Activated CD4-positive, alpha-beta memory T cell treated with anti-CD3 and anti-CD28 coated beads for 36 hours (primary cell): ENCODE data around the gene ZNF407. TPM values are rescaled to one million over a fixed set of nuclear protein-coding genes. Genes with fewer than 3 reads are reported as not detected.

Experiments used
- CTCF ChIA-PET: fragments of 350-600 bp; sonication (Branson Sonifier 250); formaldehyde crosslinking; loops from one replicate; lab custom pipeline; 2021; ENCODE audit warnings: antibody characterized with exemption, inconsistent platforms; lab: Charles Lee
- POLR2A ChIA-PET: fragments of 350-600 bp; sonication (Branson Sonifier 250); formaldehyde crosslinking; loops from one replicate; lab custom pipeline; 2021; ENCODE audit warnings: antibody characterized with exemption; lab: Charles Lee
- DNase-seq: peaks from one replicate; pipeline ENCODE4 v3.0.0-alpha.2; 2020
- H3K27ac Mint-ChIP-seq: one replicate; pipeline ENCODE4 v1.8.0; 2021; ENCODE audit warnings: mixed read lengths
- H3K27me3 Mint-ChIP-seq: one replicate; pipeline ENCODE4 v1.8.0; 2021; ENCODE audit warnings: mixed read lengths
- H3K36me3 Mint-ChIP-seq: one replicate; pipeline ENCODE4 v1.8.0; 2021; ENCODE audit warnings: mixed read lengths
- H3K4me1 Mint-ChIP-seq: one replicate; pipeline ENCODE4 v1.8.0; 2021; ENCODE audit warnings: low read depth, mixed read lengths
- H3K4me3 Mint-ChIP-seq: one replicate; pipeline ENCODE4 v1.8.0; 2021; ENCODE audit warnings: mild to moderate bottlenecking, mixed read lengths
- H3K9me3 Mint-ChIP-seq: one replicate; pipeline ENCODE4 v1.8.0; 2021; ENCODE audit warnings: mixed read lengths
- intact Hi-C: fragments of 100-400 bp; cut with micrococcal nuclease; formaldehyde crosslinking; loops from one replicate; pipeline ENCODE4 v1.15.1; 2023
- total RNA-seq, 2 experiments: library from RNA; stranded (reverse); gene quantifications; one replicate each; pipeline ENCODE4 v1.2.3, GENCODE V29; 2021

ZNF407 gene
- total RNA-seq, 2 experiments from 2014 or later, result 10.0 to 10.5 TPM

GRCh38 chr18:75034937-75035336 is 437.3 kb downstream of the ZNF407 start:
- H3K4me1 Mint-ChIP-seq, result peaks cover 11% of the 10 kb centered on the region
- ChIA-PET POLR2A (no interaction called here), CTCF (interaction anchor here (0.6 kb wide), 1 partner anchor 313 kb away, joined by 4 read pairs; no protein-coding TSS in a partner anchor)
- H3K27ac Mint-ChIP-seq, result no peak overlapping the region
- no peaks in the 10 kb centered on the region for H3K36me3 Mint-ChIP-seq
- no peaks in the 10 kb centered on the region for H3K9me3 Mint-ChIP-seq
- intact Hi-C loops, result no loop called here
- H3K27me3 Mint-ChIP-seq, result no peaks in the 10 kb centered on the region
- no peak for DNase-seq
- no peak overlapping the region for H3K4me3 Mint-ChIP-seq

DNA sequence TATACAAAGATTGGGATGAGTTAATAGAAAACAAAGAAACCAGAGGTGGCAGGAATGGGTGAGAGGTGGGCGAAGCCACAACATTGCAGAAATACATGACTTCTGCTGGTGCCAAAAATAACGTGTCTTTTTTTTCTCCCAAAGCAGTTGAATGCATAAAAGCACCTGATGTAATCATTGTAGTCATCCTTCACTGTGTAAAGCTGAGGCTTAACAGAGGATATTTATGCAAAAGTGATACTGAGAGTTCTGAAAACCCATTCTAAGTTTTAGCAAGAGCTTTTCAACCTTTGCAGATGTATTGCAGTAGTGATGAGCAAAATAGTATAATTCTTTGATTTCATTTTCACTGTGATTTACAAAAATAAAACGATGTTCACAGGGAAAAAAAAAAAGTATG is 438.3 kb downstream of the ZNF407 start:
- no peaks in the 10 kb centered on the region for H3K27me3 Mint-ChIP-seq
- no peaks in the 10 kb centered on the region for H3K36me3 Mint-ChIP-seq
- no peaks in the 10 kb centered on the region for H3K9me3 Mint-ChIP-seq
- intact Hi-C loops, result loop anchor here (1.0 kb wide), 1 partner anchor 41 kb away; no protein-coding TSS in a partner anchor
- no peak for DNase-seq
- ChIA-PET CTCF (no interaction called here), POLR2A (no interaction called here)
- H3K27ac Mint-ChIP-seq, result peak overlapping the region; percentile 42
- no peak overlapping the region for H3K4me3 Mint-ChIP-seq
- H3K4me1 Mint-ChIP-seq, result peaks cover 10% of the 10 kb centered on the region

- H3K4me1 Mint-ChIP-seq, result peaks cover 10% of the 10 kb centered on the region
- H3K36me3 Mint-ChIP-seq, result no peaks in the 10 kb centered on the region
- no peak overlapping the region for H3K27ac Mint-ChIP-seq
- DNase-seq, result no peak
- ChIA-PET CTCF (no interaction called here), POLR2A (no interaction called here)
- no peak overlapping the region for H3K4me3 Mint-ChIP-seq
- no peaks in the 10 kb centered on the region for H3K9me3 Mint-ChIP-seq
- H3K27me3 Mint-ChIP-seq, result no peaks in the 10 kb centered on the region
- intact Hi-C loops, result loop anchor here (1.0 kb wide), 1 partner anchor 42 kb away; no protein-coding TSS in a partner anchor
Observed at GRCh38 chr18:75036917-75037688, 439.4 kb downstream of the ZNF407 start.

- ChIA-PET POLR2A (no interaction called here), CTCF (no interaction called here)
- Mint-ChIP-seq H3K36me3 (no peaks in the 10 kb centered on the region), H3K27me3 (no peaks in the 10 kb centered on the region), H3K4me1 (peaks cover 10% of the 10 kb centered on the region), H3K9me3 (no peaks in the 10 kb centered on the region), H3K4me3 (no peak overlapping the region), H3K27ac (no peak overlapping the region)
- intact Hi-C loops, result no loop called here
- DNase-seq, result no peak
Observed at GRCh38 chr18:75037689-75037955, 440.0 kb downstream of the ZNF407 start.

GRCh38 chr18:75041586-75041985 is 443.9 kb downstream of the ZNF407 start:
- no peaks in the 10 kb centered on the region for H3K4me1 Mint-ChIP-seq
- CTCF ChIA-PET, result interaction anchor here (1.2 to 1.3 kb wide), 2 partner anchors 12 to 139 kb away, joined by 3 to 4 read pairs; no protein-coding TSS in a partner anchor
- POLR2A ChIA-PET, result no interaction called here
- no peaks in the 10 kb centered on the region for H3K9me3 Mint-ChIP-seq
- no peak for DNase-seq
- no peak overlapping the region for H3K27ac Mint-ChIP-seq
- no peaks in the 10 kb centered on the region for H3K36me3 Mint-ChIP-seq
- H3K4me3 Mint-ChIP-seq, result no peak overlapping the region
- intact Hi-C loops, result no loop called here
- H3K27me3 Mint-ChIP-seq, result no peaks in the 10 kb centered on the region

DNA sequence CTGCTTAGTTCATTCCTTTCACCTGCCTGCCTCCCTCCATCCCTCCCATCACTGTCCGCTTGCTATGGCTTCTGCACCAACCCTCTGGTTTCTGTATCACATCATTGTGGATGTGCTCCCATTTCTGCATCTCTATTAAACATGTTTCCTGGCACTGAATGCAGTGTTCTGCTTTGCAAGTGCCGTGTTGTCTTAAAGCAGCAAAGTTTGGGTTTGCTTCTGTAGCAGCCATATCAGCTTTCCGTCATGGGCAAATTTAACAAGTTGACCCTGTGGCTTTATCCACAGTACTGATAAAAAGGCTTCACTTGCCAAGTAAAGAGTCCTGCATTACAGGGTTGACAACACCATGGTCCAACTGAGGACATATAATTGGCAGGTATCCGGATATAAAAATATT is 445.8 kb downstream of the ZNF407 start:
- ChIA-PET POLR2A (no interaction called here), CTCF (no interaction called here)

GRCh38 chr18:75044296-75044695 is 446.6 kb downstream of the ZNF407 start:
- no peaks in the 10 kb centered on the region for H3K36me3 Mint-ChIP-seq

More for the DNA sequence above, 445.8 kb downstream of the ZNF407 start:
- Mint-ChIP-seq H3K4me3 (no peak overlapping the region), H3K4me1 (no peaks in the 10 kb centered on the region), H3K9me3 (no peaks in the 10 kb centered on the region), H3K36me3 (no peaks in the 10 kb centered on the region), H3K27me3 (no peaks in the 10 kb centered on the region), H3K27ac (no peak overlapping the region)
- intact Hi-C loops, result no loop called here
- DNase-seq, result no peak

DNA sequence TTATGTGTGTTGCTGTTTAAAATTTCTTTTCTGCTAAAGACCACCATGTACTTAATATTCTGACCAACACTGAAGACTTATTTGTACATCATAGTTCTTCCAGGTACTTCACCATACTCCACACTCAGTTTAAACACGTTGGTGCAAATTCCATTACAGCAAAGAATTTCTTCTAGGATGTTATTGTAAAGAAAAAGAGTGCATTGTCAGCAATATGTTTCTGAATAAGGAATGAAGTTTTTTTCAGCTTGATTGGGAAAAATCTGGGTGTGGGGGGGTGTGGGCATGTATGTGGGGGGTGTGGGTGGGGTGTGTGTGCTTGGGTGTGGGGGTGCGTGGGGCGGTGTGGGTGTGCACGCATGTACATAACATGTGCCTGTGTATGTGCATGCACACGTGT is 447.1 kb downstream of the ZNF407 start:
- no peaks in the 10 kb centered on the region for H3K27me3 Mint-ChIP-seq
- no peaks in the 10 kb centered on the region for H3K9me3 Mint-ChIP-seq
- no peak overlapping the region for H3K27ac Mint-ChIP-seq
- POLR2A ChIA-PET, result no interaction called here
- H3K4me1 Mint-ChIP-seq, result no peaks in the 10 kb centered on the region
- intact Hi-C loops, result no loop called here
- CTCF ChIA-PET, result no interaction called here
- no peak for DNase-seq
- H3K36me3 Mint-ChIP-seq, result no peaks in the 10 kb centered on the region
- no peak overlapping the region for H3K4me3 Mint-ChIP-seq

More at GRCh38 chr18:75044296-75044695, 446.6 kb downstream of the ZNF407 start:
- DNase-seq, result no peak
- Mint-ChIP-seq H3K27ac (no peak overlapping the region), H3K4me1 (no peaks in the 10 kb centered on the region), H3K27me3 (no peaks in the 10 kb centered on the region), H3K4me3 (no peak overlapping the region), H3K9me3 (no peaks in the 10 kb centered on the region)
- ChIA-PET POLR2A (no interaction called here), CTCF (no interaction called here)
- intact Hi-C loops, result no loop called here

DNA sequence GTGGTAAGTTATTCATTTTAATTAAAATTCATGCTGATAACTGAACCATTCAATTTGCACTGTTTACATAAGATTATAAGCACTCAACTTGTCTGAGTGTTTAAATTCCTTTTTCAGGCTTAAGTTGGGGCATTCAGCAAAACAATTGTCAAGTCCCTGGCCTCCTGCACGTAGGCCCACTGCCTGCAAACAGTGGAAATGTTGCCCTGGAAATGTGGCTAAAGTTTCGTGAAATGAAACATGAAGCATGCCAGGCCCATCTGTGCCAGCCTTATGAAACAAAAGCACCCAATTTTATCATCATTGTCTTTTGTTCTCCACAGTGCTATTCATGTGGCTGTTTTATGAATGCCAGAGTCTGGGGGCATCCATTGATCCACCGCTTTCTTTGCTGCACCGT is 447.6 kb downstream of the ZNF407 start:
- POLR2A ChIA-PET, result no interaction called here
- Mint-ChIP-seq H3K4me3 (no peak overlapping the region), H3K27me3 (no peaks in the 10 kb centered on the region), H3K36me3 (no peaks in the 10 kb centered on the region), H3K4me1 (no peaks in the 10 kb centered on the region), H3K9me3 (no peaks in the 10 kb centered on the region), H3K27ac (no peak overlapping the region)
- CTCF ChIA-PET, result no interaction called here
- no peak for DNase-seq
- intact Hi-C loops, result no loop called here

GRCh38 chr18:75047240-75047961 is 449.7 kb downstream of the ZNF407 start:
- Mint-ChIP-seq H3K27me3 (no peaks in the 10 kb centered on the region), H3K36me3 (no peaks in the 10 kb centered on the region), H3K4me1 (no peaks in the 10 kb centered on the region), H3K4me3 (no peak overlapping the region), H3K9me3 (no peaks in the 10 kb centered on the region), H3K27ac (no peak overlapping the region)
- ChIA-PET CTCF (no interaction called here), POLR2A (no interaction called here)
- DNase-seq, result no peak
- intact Hi-C loops, result no loop called here

- DNase-seq, result no peak
- intact Hi-C loops, result no loop called here
- H3K4me3 Mint-ChIP-seq, result no peak overlapping the region
- no peaks in the 10 kb centered on the region for H3K4me1 Mint-ChIP-seq
- H3K9me3 Mint-ChIP-seq, result no peaks in the 10 kb centered on the region
- H3K36me3 Mint-ChIP-seq, result no peaks in the 10 kb centered on the region
- CTCF ChIA-PET, result no interaction called here
- H3K27ac Mint-ChIP-seq, result no peak overlapping the region
- no peaks in the 10 kb centered on the region for H3K27me3 Mint-ChIP-seq
- POLR2A ChIA-PET, result no interaction called here
Observed at GRCh38 chr18:75048776-75049454, 451.2 kb downstream of the ZNF407 start.

- no peak for DNase-seq
- no peaks in the 10 kb centered on the region for H3K4me1 Mint-ChIP-seq
- no peaks in the 10 kb centered on the region for H3K9me3 Mint-ChIP-seq
- ChIA-PET POLR2A (no interaction called here), CTCF (no interaction called here)
- no peaks in the 10 kb centered on the region for H3K27me3 Mint-ChIP-seq
- intact Hi-C loops, result no loop called here
- H3K4me3 Mint-ChIP-seq, result no peak overlapping the region
- no peaks in the 10 kb centered on the region for H3K36me3 Mint-ChIP-seq
- H3K27ac Mint-ChIP-seq, result no peak overlapping the region
Observed at GRCh38 chr18:75049455-75049789, 451.8 kb downstream of the ZNF407 start.
